Vagina (tissue), 2 donors: ENCODE data around the gene ZNF264.

Source experiments
- CTCF ChIP-seq, 3 experiments: fragments of 450-650 bp in 2 of 3; fragments of 200-600 bp in 1 of 3; sonication (generic) in 1 of 3; IDR thresholded peaks; one replicate each; pipeline ENCODE4 v1.5.1; 2017 to 2019; ENCODE audit warnings: antibody characterized with exemption in 3 of 3, mild to moderate bottlenecking in 2 of 3, moderate library complexity in 2 of 3
- POLR2A ChIP-seq, 2 donors: fragments of 450-650 bp; IDR thresholded peaks; one replicate each; pipeline ENCODE4 v1.6.1; 2017; ENCODE audit warnings: antibody characterized with exemption in 2 of 2, mild to moderate bottlenecking in 2 of 2, moderate library complexity in 2 of 2
- POLR2AphosphoS5 ChIP-seq, 2 donors: sonication (generic); formaldehyde crosslinking; IDR thresholded peaks; one replicate each; pipeline ENCODE4 v1.9.0; 2017; ENCODE audit warnings: antibody characterized with exemption in 2 of 2, mild to moderate bottlenecking in 2 of 2, low read depth in 1 of 2; ENCODE audit not compliant: insufficient read depth in 1 of 2

- TF ChIP-seq POLR2A (IDR thresholded peaks at IDR 0.05) = no peak
- no peak for TF ChIP-seq POLR2AphosphoS5 (IDR thresholded peaks at IDR 0.05; ENCODE audit: insufficient read depth in 1 of 2, low read depth in 1 of 2)
- TF ChIP-seq CTCF (IDR thresholded peaks at IDR 0.05) = no peak
These were observed 58.0 kb downstream of the ZNF264 start for GRCh38 chr19:57249329-57249728.
